Astrocyte (in vitro differentiated cells and primary cell): ENCODE data around the gene PTPN13. TPM values are rescaled to one million over a fixed set of nuclear protein-coding genes. Genes with fewer than 3 reads are reported as not detected.

Source experiments
- DNase-seq: peaks from one replicate; pipeline ENCODE4 v3.0.0-alpha.2; 2010; ENCODE audit warnings: low read depth
- FAIRE-seq: peaks from 2 replicates; lab custom pipeline; 2011; peaks lifted over from hg19 to GRCh38; lab: Jason Lieb, UNC
- H2AFZ ChIP-seq: 2 replicates; pipeline ENCODE4 v1.6.0; 2012; ENCODE audit warnings: low read depth, low read length, inconsistent platforms
- H3K27ac ChIP-seq: 2 replicates; pipeline ENCODE4 v1.5.1; 2011; ENCODE audit warnings: low read depth, low read length, inconsistent platforms
- H3K27me3 ChIP-seq: 2 replicates; pipeline ENCODE4 v1.6.0; 2011; ENCODE audit warnings: low read length, inconsistent platforms; ENCODE audit not compliant: insufficient read depth
- H3K36me3 ChIP-seq: 2 replicates; pipeline ENCODE4 v1.5.1; 2011; ENCODE audit warnings: low read length, inconsistent platforms; ENCODE audit not compliant: insufficient read depth
- H3K4me1 ChIP-seq: 2 replicates; pipeline ENCODE4 v1.5.1; 2011; ENCODE audit warnings: low read length, inconsistent platforms; ENCODE audit not compliant: insufficient read depth
- H3K4me2 ChIP-seq: 2 replicates; pipeline ENCODE4 v1.6.0; 2012; ENCODE audit warnings: low read length, inconsistent platforms
- H3K4me3 ChIP-seq: 2 replicates; pipeline ENCODE4 v1.5.1; 2011; ENCODE audit warnings: low read depth, mild to moderate bottlenecking, low read length, inconsistent platforms; ENCODE audit not compliant: insufficient read depth
- H3K79me2 ChIP-seq: 2 replicates; pipeline ENCODE4 v1.6.0; 2012; ENCODE audit warnings: mild to moderate bottlenecking, low read length, inconsistent platforms; ENCODE audit not compliant: insufficient read depth
- H3K9ac ChIP-seq: 2 replicates; pipeline ENCODE4 v1.6.0; 2012; ENCODE audit warnings: mild to moderate bottlenecking, low read length, inconsistent platforms
- H3K9me3 ChIP-seq: 2 replicates; pipeline ENCODE4 v1.5.1; 2012; ENCODE audit warnings: low read depth, mild to moderate bottlenecking, low read length, inconsistent platforms; ENCODE audit not compliant: insufficient read depth
- H4K20me1 ChIP-seq: 2 replicates; pipeline ENCODE4 v1.6.0; 2012; ENCODE audit warnings: low read length, inconsistent platforms; ENCODE audit not compliant: insufficient read depth
- H3K27ac Mint-ChIP-seq: one replicate; pipeline ENCODE4 v1.8.0; 2021; ENCODE audit warnings: mild to moderate bottlenecking, mixed read lengths; ENCODE audit not compliant: unreplicated experiment
- H3K27me3 Mint-ChIP-seq: one replicate; pipeline ENCODE4 v1.8.0; 2021; ENCODE audit warnings: low read depth, mixed read lengths; ENCODE audit not compliant: unreplicated experiment
- H3K36me3 Mint-ChIP-seq: one replicate; pipeline ENCODE4 v1.8.0; 2021; ENCODE audit warnings: low read depth, mixed read lengths; ENCODE audit not compliant: unreplicated experiment
- H3K4me1 Mint-ChIP-seq: one replicate; pipeline ENCODE4 v1.8.0; 2021; ENCODE audit warnings: low read depth, mixed read lengths; ENCODE audit not compliant: unreplicated experiment
- H3K4me3 Mint-ChIP-seq: one replicate; pipeline ENCODE4 v1.8.0; 2021; ENCODE audit warnings: mild to moderate bottlenecking, moderate library complexity, mixed read lengths; ENCODE audit not compliant: unreplicated experiment
- H3K9me3 Mint-ChIP-seq: one replicate; pipeline ENCODE4 v1.8.0; 2021; ENCODE audit warnings: mild to moderate bottlenecking, mixed read lengths; ENCODE audit not compliant: unreplicated experiment
- CTCF ChIP-seq: IDR thresholded peaks from 2 replicates; pipeline ENCODE4 v1.5.1; 2011; ENCODE audit warnings: low read depth, mild to moderate bottlenecking, inconsistent platforms, low read length, moderate library complexity; ENCODE audit not compliant: insufficient read depth
- EZH2 ChIP-seq: IDR thresholded peaks from 2 replicates; pipeline ENCODE4 v1.6.1; 2012; ENCODE audit warnings: mild to moderate bottlenecking, low read length, inconsistent platforms; ENCODE audit not compliant: insufficient read depth
- total RNA-seq: library from RNA; stranded (reverse); gene quantifications from 2 replicates; pipeline ENCODE4 v1.2.1, GENCODE V29; 2021

The PTPN13 gene
- total RNA-seq, 1 donor from 2014 or later, result 46.2 TPM

- TF ChIP-seq EZH2 (no peak), CTCF (no peak)
- peaks cover 9% of the 10 kb centered on the region for H3K9me3 ChIP-seq
- Mint-ChIP-seq H3K4me3 (no peak overlapping the region), H3K27ac (no peak overlapping the region), H3K27me3 (no peaks in the 10 kb centered on the region), H3K36me3 (peaks cover 47% of the 10 kb centered on the region), H3K9me3 (peaks cover 15% of the 10 kb centered on the region), H3K4me1 (no peaks in the 10 kb centered on the region)
- no peaks in the 10 kb centered on the region for H4K20me1 ChIP-seq
- no peak overlapping the region for H3K27ac ChIP-seq
- no peak overlapping the region for H3K9ac ChIP-seq
- no peak overlapping the region for H2AFZ ChIP-seq
- H3K36me3 ChIP-seq, result no peaks in the 10 kb centered on the region
- no peaks in the 10 kb centered on the region for H3K27me3 ChIP-seq
- no peak overlapping the region for H3K4me2 ChIP-seq
- H3K79me2 ChIP-seq, result no peaks in the 10 kb centered on the region
- DNase-seq, result no peak
- no peaks in the 10 kb centered on the region for H3K4me1 ChIP-seq
- H3K4me3 ChIP-seq, result no peak overlapping the region
- FAIRE-seq, result no peak
These were observed 143.1 kb downstream of the PTPN13 start for GRCh38 chr4:86737244-86737643.

GRCh38 chr4:86741846-86742245 is 147.7 kb downstream of the PTPN13 start:
- Histone ChIP-seq H3K4me1 (no peaks in the 10 kb centered on the region), H3K27ac (no peak overlapping the region), H3K9ac (no peak overlapping the region), H3K4me2 (no peak overlapping the region), H3K27me3 (no peaks in the 10 kb centered on the region), H3K9me3 (peaks cover 9% of the 10 kb centered on the region), H3K79me2 (no peaks in the 10 kb centered on the region), H3K4me3 (no peak overlapping the region), H4K20me1 (no peaks in the 10 kb centered on the region), H2AFZ (no peak overlapping the region), H3K36me3 (no peaks in the 10 kb centered on the region)
- FAIRE-seq, result no peak
- Mint-ChIP-seq H3K4me3 (no peak overlapping the region), H3K9me3 (peaks cover 15% of the 10 kb centered on the region), H3K4me1 (no peaks in the 10 kb centered on the region), H3K36me3 (peaks cover 39% of the 10 kb centered on the region), H3K27me3 (no peaks in the 10 kb centered on the region), H3K27ac (no peak overlapping the region)
- DNase-seq, result no peak
- TF ChIP-seq EZH2 (no peak), CTCF (no peak)

- H3K27me3 Mint-ChIP-seq, result no peaks in the 10 kb centered on the region
- H4K20me1 ChIP-seq, result no peaks in the 10 kb centered on the region
- H3K27ac ChIP-seq, result no peak overlapping the region
- DNase-seq, result no peak
- no peak overlapping the region for H3K27ac Mint-ChIP-seq
- H2AFZ ChIP-seq, result no peak overlapping the region
- no peaks in the 10 kb centered on the region for H3K79me2 ChIP-seq
- H3K27me3 ChIP-seq, result no peaks in the 10 kb centered on the region
- peaks cover 9% of the 10 kb centered on the region for H3K9me3 ChIP-seq
- no peaks in the 10 kb centered on the region for H3K4me1 ChIP-seq
- H3K9me3 Mint-ChIP-seq, result peaks cover 7% of the 10 kb centered on the region
- H3K36me3 Mint-ChIP-seq, result peaks cover 31% of the 10 kb centered on the region
- H3K36me3 ChIP-seq, result no peaks in the 10 kb centered on the region
- no peaks in the 10 kb centered on the region for H3K4me1 Mint-ChIP-seq
- H3K4me3 ChIP-seq, result no peak overlapping the region
- H3K4me2 ChIP-seq, result no peak overlapping the region
- no peak overlapping the region for H3K4me3 Mint-ChIP-seq
- no peak overlapping the region for H3K9ac ChIP-seq
- no peak for TF ChIP-seq EZH2
- no peak for TF ChIP-seq CTCF
- FAIRE-seq, result no peak
These were observed 150.5 kb downstream of the PTPN13 start for GRCh38 chr4:86744570-86744969.
